Measurements from ENCODE around the gene LAMP5.

The LAMP5 gene

GRCh38 chr20:9499126-9499899 lies 15.1 kb upstream of the LAMP5 start:
- in situ Hi-C loops (cut with MboI; ENCODE audit: low sequenced_read_pairs), result no loop called here

DNA sequence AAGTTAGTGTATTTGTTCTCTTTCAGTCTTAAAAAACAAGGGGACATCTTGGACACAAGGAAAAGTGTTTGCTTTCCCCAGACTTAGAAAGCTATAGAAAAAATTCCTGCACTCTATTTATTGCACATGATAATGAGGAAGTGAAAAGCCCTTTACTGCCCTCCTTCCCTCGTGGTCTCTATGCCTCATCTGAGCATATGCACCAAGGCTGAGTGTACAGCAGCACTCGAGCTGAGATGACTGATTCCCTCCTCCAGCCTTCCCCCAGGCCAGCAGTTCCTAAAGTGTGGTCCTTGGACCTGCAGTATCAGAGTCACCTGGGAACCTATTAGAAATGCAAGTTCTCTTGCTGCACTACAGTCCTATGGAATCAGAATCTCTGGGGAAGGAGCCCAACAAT lies 14.3 kb upstream of the LAMP5 start:
- in situ Hi-C loops (cut with MboI; ENCODE audit: low sequenced_read_pairs), result no loop called here

DNA sequence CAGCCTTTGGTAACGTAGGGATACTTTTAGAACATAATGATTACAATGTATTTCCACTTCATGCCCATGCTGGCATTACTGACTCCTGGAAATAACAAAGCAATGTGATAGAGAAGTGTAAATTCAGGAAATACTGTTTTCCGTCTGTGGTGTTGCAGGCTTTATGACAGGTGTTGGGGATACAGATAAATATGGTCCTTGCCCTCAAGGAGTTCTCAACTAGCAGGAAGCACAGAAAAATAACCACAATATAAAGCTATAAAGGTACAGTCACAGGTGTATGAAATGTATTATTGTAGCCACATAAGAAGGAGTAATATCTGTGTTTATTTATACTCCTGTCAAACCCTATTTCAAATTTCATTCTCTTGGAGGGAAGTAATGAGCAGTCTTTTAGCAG lies 12.9 kb upstream of the LAMP5 start:
- in situ Hi-C loops (cut with MboI; ENCODE audit: low sequenced_read_pairs), result no loop called here

- in situ Hi-C loops (cut with MboI; ENCODE audit: low sequenced_read_pairs), result no loop called here
Observed at GRCh38 chr20:9503526-9504245, 10.7 kb upstream of the LAMP5 start.

- in situ Hi-C loops (cut with MboI; ENCODE audit: low sequenced_read_pairs), result no loop called here
Observed at GRCh38 chr20:9506280-9506821, 8.0 kb upstream of the LAMP5 start.

DNA sequence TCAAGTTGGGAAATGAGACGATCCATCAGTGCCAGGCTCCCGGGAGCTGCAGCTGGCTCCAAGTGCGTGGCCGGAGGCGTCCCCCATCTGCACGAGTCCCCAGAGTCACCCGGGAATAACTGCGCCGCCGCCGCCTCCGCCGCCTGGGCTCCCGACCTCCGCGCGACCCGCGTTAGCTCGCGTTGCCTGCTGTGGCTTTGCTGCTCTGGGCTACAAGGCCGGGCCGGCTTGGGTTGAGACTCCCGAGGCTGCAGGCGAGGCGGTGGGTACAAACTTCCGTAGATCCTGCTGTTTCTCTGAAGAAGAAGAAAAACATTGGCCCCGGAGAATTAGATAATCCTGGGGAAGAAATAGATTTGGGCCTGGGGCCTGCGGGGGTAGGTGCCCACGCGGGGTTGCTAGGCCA lies 7.4 kb upstream of the LAMP5 start:
- in situ Hi-C loops (cut with MboI; ENCODE audit: low sequenced_read_pairs), result no loop called here

- in situ Hi-C loops (cut with MboI; ENCODE audit: low sequenced_read_pairs), result no loop called here
Observed at GRCh38 chr20:9507544-9508239, 6.7 kb upstream of the LAMP5 start.

- in situ Hi-C loops (cut with MboI; ENCODE audit: low sequenced_read_pairs), result no loop called here
Observed at GRCh38 chr20:9508240-9508661, 6.1 kb upstream of the LAMP5 start.

GRCh38 chr20:9508696-9509178 lies 5.7 kb upstream of the LAMP5 start:
- in situ Hi-C loops (cut with MboI; ENCODE audit: low sequenced_read_pairs), result no loop called here

DNA sequence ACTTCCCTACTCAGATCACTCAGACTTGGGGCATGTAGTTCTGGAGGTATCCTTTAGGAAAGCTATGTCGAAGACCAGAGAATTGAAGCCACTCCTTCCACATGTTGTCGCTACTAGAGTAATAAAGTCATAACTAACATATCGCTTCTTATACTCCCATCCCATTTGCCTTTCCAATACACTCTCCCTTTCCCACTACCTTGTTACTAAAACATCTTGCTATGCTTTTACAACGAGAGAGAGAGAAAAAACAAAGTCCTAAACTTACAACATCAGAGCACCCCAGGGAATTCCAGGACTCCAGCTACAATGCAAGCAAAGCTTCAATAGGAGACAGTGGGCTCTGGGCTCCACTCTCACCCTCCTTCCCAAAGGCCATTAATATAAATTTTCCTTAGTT lies 5.1 kb upstream of the LAMP5 start:
- in situ Hi-C loops (cut with MboI; ENCODE audit: low sequenced_read_pairs), result no loop called here

DNA sequence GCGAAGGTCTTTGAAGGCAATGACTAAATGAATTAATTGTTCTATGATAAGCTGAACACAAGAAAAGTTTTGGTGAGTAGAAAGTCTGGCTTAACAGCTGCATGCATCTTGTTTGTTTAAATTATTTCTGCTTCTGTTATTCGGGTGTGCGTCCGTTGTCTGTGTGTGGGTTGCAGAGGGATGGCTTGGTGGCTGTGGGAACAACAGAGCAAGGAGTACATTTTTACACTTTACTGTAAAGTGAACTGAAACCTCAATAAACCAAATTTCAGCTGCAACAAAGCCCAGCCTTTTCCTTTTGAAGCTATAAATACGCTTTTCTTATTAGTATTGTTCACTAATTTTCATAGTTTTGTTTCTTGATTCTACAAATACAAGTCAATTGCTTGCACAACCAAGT lies 3.5 kb upstream of the LAMP5 start:
- in situ Hi-C loops (cut with MboI; ENCODE audit: low sequenced_read_pairs), result no loop called here

- in situ Hi-C loops (cut with MboI; ENCODE audit: low sequenced_read_pairs), result no loop called here
Observed at GRCh38 chr20:9514072-9514460, 324 bp upstream of the LAMP5 start.

GRCh38 chr20:9515214-9515585 lies 810 bp downstream of the LAMP5 start:
- in situ Hi-C loops (cut with MboI; ENCODE audit: low sequenced_read_pairs), result no loop called here

DNA sequence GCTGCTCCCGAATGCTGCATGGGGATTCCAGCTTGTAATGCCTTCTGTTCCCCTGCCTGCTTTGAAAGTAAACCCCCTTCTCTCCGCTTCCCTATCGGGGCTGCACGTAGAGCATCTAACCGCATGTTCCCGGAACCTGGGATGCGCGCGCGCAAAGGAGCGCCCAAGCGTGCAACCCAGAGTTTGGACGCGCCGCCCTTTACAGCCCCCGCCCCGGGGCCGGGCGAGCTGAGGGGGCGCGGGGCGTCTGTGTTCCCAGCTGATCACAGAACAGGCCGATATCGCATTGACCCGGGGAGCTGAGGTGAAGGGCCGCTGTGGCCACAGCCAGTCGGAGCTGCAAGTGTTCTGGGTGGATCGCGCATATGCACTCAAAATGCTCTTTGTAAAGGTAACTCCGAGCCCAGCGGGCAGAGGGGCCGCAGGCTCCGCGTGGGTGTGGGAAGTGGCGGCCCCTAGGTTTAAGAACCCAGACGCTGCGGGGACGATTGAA lies 1.4 kb downstream of the LAMP5 start:
- in situ Hi-C loops (cut with MboI; ENCODE audit: low sequenced_read_pairs), result no loop called here

GRCh38 chr20:9516234-9516871 lies 2.0 kb downstream of the LAMP5 start:
- in situ Hi-C loops (cut with MboI; ENCODE audit: low sequenced_read_pairs), result no loop called here

- in situ Hi-C loops (cut with MboI; ENCODE audit: low sequenced_read_pairs), result no loop called here
Observed at GRCh38 chr20:9517297-9518162, 3.1 kb downstream of the LAMP5 start.

DNA sequence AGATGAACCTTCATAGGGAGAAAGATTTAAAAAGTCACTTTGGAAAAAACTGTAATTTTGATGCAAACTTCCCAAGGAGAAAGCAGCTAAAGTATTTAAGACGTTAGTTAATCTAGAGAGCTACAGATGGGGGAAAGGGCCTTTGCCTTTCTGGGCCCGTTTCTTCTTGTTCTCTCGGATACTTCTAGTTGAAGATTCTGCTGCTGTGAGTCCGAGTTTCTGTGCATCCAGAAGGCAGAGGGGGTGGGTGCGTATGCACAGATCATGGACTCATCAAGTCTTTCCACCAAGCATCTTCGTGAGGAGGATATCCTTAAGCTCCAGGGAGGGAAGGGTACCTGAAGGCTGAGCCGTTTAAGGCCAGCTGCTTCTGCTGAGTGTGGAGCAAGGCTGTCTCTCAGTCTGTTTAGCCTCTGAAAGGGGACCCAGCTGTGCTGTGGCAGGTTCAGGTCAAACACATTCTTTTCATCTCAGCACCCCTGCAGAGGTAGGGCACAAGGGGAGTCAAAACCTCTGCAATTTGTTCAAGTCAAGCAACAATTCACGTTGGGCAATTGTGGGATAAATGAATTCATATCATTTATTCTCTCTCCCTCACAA lies 4.3 kb downstream of the LAMP5 start:
- in situ Hi-C loops (cut with MboI; ENCODE audit: low sequenced_read_pairs), result no loop called here

DNA sequence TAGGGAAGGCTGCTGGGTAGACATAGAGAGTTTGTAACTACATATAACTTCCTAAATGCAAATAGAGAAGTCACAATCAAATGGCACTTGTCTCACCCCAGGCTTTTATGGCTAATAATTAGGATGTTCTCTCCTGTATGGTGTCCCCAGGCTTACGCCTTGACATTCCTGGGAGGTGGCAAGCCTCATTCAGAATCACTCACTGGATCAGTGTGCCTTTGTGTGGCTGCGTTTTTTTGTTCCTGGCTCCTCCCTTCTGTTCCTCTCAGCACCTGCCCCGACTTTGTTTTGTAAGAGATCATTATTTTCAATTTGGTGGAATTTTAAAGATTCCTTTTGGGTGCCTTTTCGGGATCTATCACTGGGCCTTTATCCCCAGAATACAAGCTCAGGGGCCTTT lies 5.7 kb downstream of the LAMP5 start:
- in situ Hi-C loops (cut with MboI; ENCODE audit: low sequenced_read_pairs), result no loop called here

DNA sequence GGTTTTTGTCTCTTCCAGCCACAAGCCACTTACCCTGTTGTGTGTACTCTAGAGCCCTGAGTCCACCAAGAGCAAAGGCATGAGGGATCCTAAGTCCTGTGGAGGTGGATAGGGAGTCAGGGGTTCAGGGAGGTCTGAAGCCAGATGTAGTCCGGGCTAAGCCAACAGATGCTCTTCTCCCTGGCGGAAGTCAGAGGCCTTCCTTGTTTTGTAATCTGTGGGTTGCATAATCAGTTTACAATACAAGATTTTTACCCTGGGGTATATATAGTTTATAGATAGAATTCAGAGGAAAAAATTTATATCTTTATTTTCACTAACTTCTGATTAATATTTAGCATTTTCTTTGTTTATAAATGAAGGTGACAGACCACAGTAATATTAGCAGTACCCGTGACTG lies 9.2 kb downstream of the LAMP5 start:
- in situ Hi-C loops (cut with MboI; ENCODE audit: low sequenced_read_pairs), result no loop called here

GRCh38 chr20:9531581-9531980 lies 17.2 kb downstream of the LAMP5 start:
- in situ Hi-C loops (cut with MboI; ENCODE audit: low sequenced_read_pairs), result no loop called here

All from hTERT RPE-1 (cell line).